K562 (cell line): ENCODE data around the gene ST14. TPM values are rescaled to one million over a fixed set of nuclear protein-coding genes. Genes with fewer than 3 reads are reported as not detected.
A peak's percentile ranks its signal among the peaks of the same experiment; 100 is the strongest.

Experiments
- BCL6 ChIP-seq: fragments of 250-450 bp; sonication (Bioruptor Pico); IDR thresholded peaks from 2 replicates; pipeline ENCODE4 v1.4.0; 2020
- BHLHE40 ChIP-seq: IDR thresholded peaks from 2 replicates; pipeline ENCODE4 v1.6.1; 2011; ENCODE audit warnings: low read length, improper control_type of control experiment
- BMI1 ChIP-seq: fragments of 150-350 bp; IDR thresholded peaks from 2 replicates; pipeline ENCODE4 v1.6.1; 2014; ENCODE audit warnings: low read length
- CBFA2T3 ChIP-seq: fragments of 450-650 bp; IDR thresholded peaks from 2 replicates; pipeline ENCODE4 v1.6.1; 2017
- DDX20 ChIP-seq: fragments of 450-650 bp; IDR thresholded peaks from 2 replicates; pipeline ENCODE4 v1.6.1; 2016; ENCODE audit warnings: missing genetic modification characterization, low read depth, mild to moderate bottlenecking, missing compliant biosample characterization, moderate library complexity
- MED1 ChIP-seq: sonication (generic); formaldehyde crosslinking; IDR thresholded peaks from 2 replicates; pipeline ENCODE4 v1.8.1; 2023; ENCODE audit warnings: missing genetic modification reagents, borderline replicate concordance
- NCOA2 ChIP-seq, 2 experiments: fragments of 450-650 bp; IDR thresholded peaks; 2 replicates each; pipeline ENCODE4 v1.6.1; 2018; ENCODE audit warnings: mild to moderate bottlenecking in 2 of 2, moderate library complexity in 1 of 2; ENCODE audit not compliant: partially characterized antibody in 2 of 2
- NCOA6 ChIP-seq: fragments of 450-650 bp; IDR thresholded peaks from 2 replicates; pipeline ENCODE4 v1.6.1; 2017; ENCODE audit warnings: mild to moderate bottlenecking
- NFE2L1 ChIP-seq: fragments of 450-650 bp; IDR thresholded peaks from 2 replicates; pipeline ENCODE4 v1.6.1; 2016; ENCODE audit warnings: missing genetic modification characterization, low read depth, mild to moderate bottlenecking, missing compliant biosample characterization, moderate library complexity, borderline replicate concordance
- RCOR1 ChIP-seq, 2 experiments: IDR thresholded peaks; 2 replicates each; pipeline ENCODE4 v1.6.1; 2012; ENCODE audit warnings: low read depth in 2 of 2, low read length in 2 of 2, borderline replicate concordance in 1 of 2, improper control_type of control experiment in 1 of 2
- SMAD1 ChIP-seq: fragments of 150-350 bp; IDR thresholded peaks from 2 replicates; pipeline ENCODE4 v1.6.1; 2014; ENCODE audit warnings: low read length, low read depth; ENCODE audit not compliant: partially characterized antibody
- ZFP36 ChIP-seq: fragments of 150-350 bp; IDR thresholded peaks from 2 replicates; pipeline ENCODE4 v1.6.1; 2018; ENCODE audit warnings: low read length, low read depth; ENCODE audit not compliant: partially characterized antibody
- ZKSCAN8 ChIP-seq: fragments of 200-800 bp; sonication (Bioruptor generic); IDR thresholded peaks from 2 replicates; pipeline ENCODE4 v1.6.1; 2016; ENCODE audit warnings: missing genetic modification characterization, missing compliant biosample characterization
- ZNF3 ChIP-seq: fragments of 250-450 bp; sonication (Bioruptor Pico); IDR thresholded peaks from 2 replicates; pipeline ENCODE4 v1.5.0; 2021; ENCODE audit warnings: mild to moderate bottlenecking, moderate library complexity
- ZNF384 ChIP-seq: IDR thresholded peaks from 2 replicates; pipeline ENCODE4 v1.6.1; 2012; ENCODE audit warnings: low read depth, low read length, improper control_type of control experiment
- polyA plus RNA-seq, 8 experiments: library from polyadenylated mRNA; depleted of rRNA in 4 of 8; stranded (reverse) in 5 of 8; unstranded in 3 of 8; fragments of >200 nt; fragmentation: Nextera tagmentation in 2 of 8; fragmentation: Illumina TruSeq in 1 of 8; extraction: Ambion mirVana in 2 of 8; extraction: Trizol in 1 of 8; gene quantifications; 2 replicates each; pipeline versions ENCODE4 v1.2.1 to v1.2.3, GENCODE V29; 2011 to 2014; ENCODE audit warnings: inconsistent platforms in 1 of 8, missing spikeins in 1 of 8
- total RNA-seq, 7 experiments: library from RNA; depleted of rRNA in 6 of 7; stranded (reverse); fragments of >200 nt in 6 of 7; fragmentation: Illumina TruSeq in 2 of 7; extraction: Trizol in 2 of 7; gene quantifications; 2 replicates each; pipeline versions ENCODE4 v1.2.1 to v1.2.3, GENCODE V29; 2011 to 2021; ENCODE audit warnings: low replicate concordance in 1 of 7
- TF ChIP-seq, protein P1 (sequence below): fragments of 450-650 bp; formaldehyde crosslinking; IDR thresholded peaks from 2 replicates; pipeline ENCODE4 v1.4.0; 2020; ENCODE audit warnings: mild to moderate bottlenecking, moderate library complexity
- TF ChIP-seq, protein P2 (sequence below): fragments of 250-450 bp; sonication (Bioruptor Pico); IDR thresholded peaks from 2 replicates; pipeline ENCODE4 v1.5.0; 2021; ENCODE audit warnings: mild to moderate bottlenecking, borderline replicate concordance
- TF ChIP-seq, protein P3 (sequence below): fragments of 250-450 bp; sonication (Bioruptor Pico); IDR thresholded peaks from 2 replicates; pipeline ENCODE4 v1.9.0; 2021; ENCODE audit warnings: mild to moderate bottlenecking
- TF ChIP-seq, protein P4 (sequence below): fragments of 250-450 bp; sonication (Bioruptor Pico); IDR thresholded peaks from 2 replicates; pipeline ENCODE4 v1.9.0; 2021; ENCODE audit warnings: mild to moderate bottlenecking, inconsistent platforms

ST14 gene
- total and polyA plus RNA-seq, 9 of the 15 experiments (the other 6 are each of a cell fraction or from before 2014, with no cell fraction given): 0.08 to 0.20 TPM; not detected in 7

DNA sequence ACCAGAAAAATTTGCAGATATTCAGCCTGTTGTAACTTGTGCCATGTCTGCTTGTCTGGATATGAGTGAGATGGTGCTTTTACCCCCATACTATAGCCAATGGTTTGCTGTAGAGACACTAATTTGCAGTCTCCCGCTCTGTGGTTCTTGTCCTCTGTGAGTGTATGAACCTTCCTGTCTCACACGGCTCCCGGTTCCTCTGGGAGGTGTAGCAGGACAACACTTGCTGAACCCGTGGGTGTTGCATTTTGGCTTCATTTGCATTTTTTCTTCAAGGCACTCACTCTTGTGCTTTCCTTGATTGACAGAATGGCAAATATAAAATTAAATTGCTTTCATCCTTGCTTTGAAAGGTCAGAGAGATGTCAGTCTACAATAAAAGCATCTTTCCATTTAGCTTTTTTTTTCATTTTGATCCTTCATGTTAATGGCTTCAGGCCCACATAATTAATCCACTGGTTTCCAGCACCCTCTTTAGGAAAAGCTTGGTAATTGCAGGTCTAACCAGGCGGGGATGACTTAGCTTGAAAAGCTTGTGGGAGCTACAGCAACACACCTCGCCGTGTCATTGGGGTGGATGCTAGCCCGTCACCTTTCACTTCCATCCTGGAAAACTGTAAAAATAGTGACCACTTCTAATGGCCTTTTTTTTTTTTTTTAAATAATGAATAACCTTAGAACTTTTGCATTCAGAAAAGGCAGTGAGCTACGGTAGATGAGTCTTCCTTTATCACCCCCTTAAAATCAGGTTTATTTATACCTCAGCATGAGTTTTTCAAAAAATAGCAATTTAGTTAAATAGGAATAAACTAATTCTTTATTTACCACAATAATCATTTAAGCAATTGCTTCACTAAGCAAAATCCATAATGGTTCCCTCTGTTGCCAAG lies 27.4 kb upstream of the ST14 start (continued):
- TF ChIP-seq, protein P1, sequence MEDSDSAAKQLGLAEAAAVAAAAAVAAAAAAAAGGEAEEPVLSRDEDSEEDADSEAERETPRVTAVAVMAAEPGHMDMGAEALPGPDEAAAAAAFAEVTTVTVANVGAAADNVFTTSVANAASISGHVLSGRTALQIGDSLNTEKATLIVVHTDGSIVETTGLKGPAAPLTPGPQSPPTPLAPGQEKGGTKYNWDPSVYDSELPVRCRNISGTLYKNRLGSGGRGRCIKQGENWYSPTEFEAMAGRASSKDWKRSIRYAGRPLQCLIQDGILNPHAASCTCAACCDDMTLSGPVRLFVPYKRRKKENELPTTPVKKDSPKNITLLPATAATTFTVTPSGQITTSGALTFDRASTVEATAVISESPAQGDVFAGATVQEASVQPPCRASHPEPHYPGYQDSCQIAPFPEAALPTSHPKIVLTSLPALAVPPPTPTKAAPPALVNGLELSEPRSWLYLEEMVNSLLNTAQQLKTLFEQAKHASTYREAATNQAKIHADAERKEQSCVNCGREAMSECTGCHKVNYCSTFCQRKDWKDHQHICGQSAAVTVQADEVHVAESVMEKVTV (CRISPR knock-in tag): peak; percentile 90
- no peak for TF ChIP-seq NCOA6
- no peak for TF ChIP-seq NCOA2 (IDR thresholded peaks at IDR 0.05; ENCODE audit: partially characterized antibody in 2 of 2)
- TF ChIP-seq ZFP36: no peak
- TF ChIP-seq, protein P2, sequence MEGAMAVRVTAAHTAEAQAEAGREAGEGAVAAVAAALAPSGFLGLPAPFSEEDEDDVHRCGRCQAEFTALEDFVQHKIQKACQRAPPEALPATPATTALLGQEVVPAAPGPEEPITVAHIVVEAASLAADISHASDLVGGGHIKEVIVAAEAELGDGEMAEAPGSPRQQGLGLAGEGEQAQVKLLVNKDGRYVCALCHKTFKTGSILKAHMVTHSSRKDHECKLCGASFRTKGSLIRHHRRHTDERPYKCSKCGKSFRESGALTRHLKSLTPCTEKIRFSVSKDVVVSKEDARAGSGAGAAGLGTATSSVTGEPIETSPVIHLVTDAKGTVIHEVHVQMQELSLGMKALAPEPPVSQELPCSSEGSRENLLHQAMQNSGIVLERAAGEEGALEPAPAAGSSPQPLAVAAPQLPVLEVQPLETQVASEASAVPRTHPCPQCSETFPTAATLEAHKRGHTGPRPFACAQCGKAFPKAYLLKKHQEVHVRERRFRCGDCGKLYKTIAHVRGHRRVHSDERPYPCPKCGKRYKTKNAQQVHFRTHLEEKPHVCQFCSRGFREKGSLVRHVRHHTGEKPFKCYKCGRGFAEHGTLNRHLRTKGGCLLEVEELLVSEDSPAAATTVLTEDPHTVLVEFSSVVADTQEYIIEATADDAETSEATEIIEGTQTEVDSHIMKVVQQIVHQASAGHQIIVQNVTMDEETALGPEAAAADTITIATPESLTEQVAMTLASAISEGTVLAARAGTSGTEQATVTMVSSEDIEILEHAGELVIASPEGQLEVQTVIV (CRISPR knock-in tag): no peak
- TF ChIP-seq SMAD1: no peak
- TF ChIP-seq RCOR1 (IDR thresholded peaks at IDR 0.05; ENCODE audit: borderline replicate concordance in 1 of 2, low read depth in 2 of 2, low read length in 2 of 2): 0 out of 4 replicates have a peak, but pooled peaks of 1 of the 2 experiments have one; percentile 6
- TF ChIP-seq MED1: no peak
- TF ChIP-seq, protein P3, sequence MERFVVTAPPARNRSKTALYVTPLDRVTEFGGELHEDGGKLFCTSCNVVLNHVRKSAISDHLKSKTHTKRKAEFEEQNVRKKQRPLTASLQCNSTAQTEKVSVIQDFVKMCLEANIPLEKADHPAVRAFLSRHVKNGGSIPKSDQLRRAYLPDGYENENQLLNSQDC (CRISPR knock-in tag): no peak
- TF ChIP-seq CBFA2T3: no peak
- TF ChIP-seq, protein P4, sequence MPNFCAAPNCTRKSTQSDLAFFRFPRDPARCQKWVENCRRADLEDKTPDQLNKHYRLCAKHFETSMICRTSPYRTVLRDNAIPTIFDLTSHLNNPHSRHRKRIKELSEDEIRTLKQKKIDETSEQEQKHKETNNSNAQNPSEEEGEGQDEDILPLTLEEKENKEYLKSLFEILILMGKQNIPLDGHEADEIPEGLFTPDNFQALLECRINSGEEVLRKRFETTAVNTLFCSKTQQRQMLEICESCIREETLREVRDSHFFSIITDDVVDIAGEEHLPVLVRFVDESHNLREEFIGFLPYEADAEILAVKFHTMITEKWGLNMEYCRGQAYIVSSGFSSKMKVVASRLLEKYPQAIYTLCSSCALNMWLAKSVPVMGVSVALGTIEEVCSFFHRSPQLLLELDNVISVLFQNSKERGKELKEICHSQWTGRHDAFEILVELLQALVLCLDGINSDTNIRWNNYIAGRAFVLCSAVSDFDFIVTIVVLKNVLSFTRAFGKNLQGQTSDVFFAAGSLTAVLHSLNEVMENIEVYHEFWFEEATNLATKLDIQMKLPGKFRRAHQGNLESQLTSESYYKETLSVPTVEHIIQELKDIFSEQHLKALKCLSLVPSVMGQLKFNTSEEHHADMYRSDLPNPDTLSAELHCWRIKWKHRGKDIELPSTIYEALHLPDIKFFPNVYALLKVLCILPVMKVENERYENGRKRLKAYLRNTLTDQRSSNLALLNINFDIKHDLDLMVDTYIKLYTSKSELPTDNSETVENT: no peak
- no peak for TF ChIP-seq BCL6 (CRISPR knock-in tag)
- peak; percentile 86 for TF ChIP-seq ZNF384
- TF ChIP-seq ZKSCAN8 (CRISPR knock-in tag): no peak
- TF ChIP-seq NFE2L1 (tag): no peak
- TF ChIP-seq ZNF3 (CRISPR knock-in tag): no peak
- no peak for TF ChIP-seq BMI1
- TF ChIP-seq DDX20 (tag): no peak
- no peak for TF ChIP-seq BHLHE40
